HepG2 (cell line): ENCODE results near the gene CAPRIN1. TPM values are rescaled to one million over a fixed set of nuclear protein-coding genes. Genes with fewer than 3 reads are reported as not detected.

Source experiments
- ATAC-seq: fragments of 200-7000 bp; cut with Tn5 transposase; 3 replicates; pipeline ENCODE4 v1.9.1; 2020; ENCODE audit warnings: mild to moderate bottlenecking, moderate library complexity
- BruUV-seq: library from RNA; stranded (reverse); fragments of 400-500 nt; replicated peaks from 2 replicates; lab custom pipeline; 2021; lab: Mats Ljungman, UMichigan
- CTCF ChIA-PET: fragments of 300-600 bp; formaldehyde crosslinking; extraction: SDS; loops from one replicate; lab custom pipeline; 2021; ENCODE audit warnings: low total read pairs, inconsistent platforms, low intra/inter-chr PET ratio; lab: Yijun Ruan, JAX
- POLR2A ChIA-PET: fragments of 350-600 bp; sonication (Branson Sonifier 250); formaldehyde crosslinking; loops from one replicate; lab custom pipeline; 2020; ENCODE audit warnings: antibody characterized with exemption, inconsistent platforms; lab: Yijun Ruan, JAX
- DNase-seq: peaks from one replicate; pipeline ENCODE4 v3.0.0-alpha.2; 2015; ENCODE audit warnings: low spot score
- FAIRE-seq: peaks from 3 replicates; lab custom pipeline; 2011; peaks lifted over from hg19 to GRCh38; lab: Jason Lieb, UNC
- H2AFZ ChIP-seq: one replicate; pipeline ENCODE4 v1.6.1; 2011; ENCODE audit warnings: low read length, inconsistent platforms
- H3K27ac ChIP-seq: fragments of 300-600 bp; 3 replicates; pipeline ENCODE4 v1.8.0; 2011; ENCODE audit warnings: mixed run types, mild to moderate bottlenecking, mixed read lengths, low read length, inconsistent platforms; ENCODE audit not compliant: insufficient read depth; ENCODE audit errors: extremely low read length
- H3K27me3 ChIP-seq, 2 experiments: fragments of 200-600 bp in 1 of 2; 2 replicates in 1 of 2; 3 replicates in 1 of 2; pipeline versions ENCODE4 v1.6.0 to v1.8.0; 2011; ENCODE audit warnings: low read length in 2 of 2, mild to moderate bottlenecking in 2 of 2, moderate library complexity in 2 of 2, inconsistent platforms in 1 of 2; ENCODE audit not compliant: insufficient read depth in 2 of 2, control insufficient read depth in 1 of 2
- H3K36me3 ChIP-seq, 2 experiments: fragments of 200-600 bp in 1 of 2; replicated peaks in 1 of 2; 2 replicates in 1 of 2; 3 replicates in 1 of 2; pipeline versions ENCODE4 v1.5.1 to v1.8.0; 2011; ENCODE audit warnings: low read length in 2 of 2, inconsistent platforms in 1 of 2; ENCODE audit not compliant: insufficient read depth in 2 of 2, control insufficient read depth in 1 of 2
- H3K4me1 ChIP-seq: 2 replicates; pipeline ENCODE4 v1.5.1; 2012; ENCODE audit warnings: low read length, inconsistent platforms; ENCODE audit not compliant: insufficient read depth
- H3K4me2 ChIP-seq: 2 replicates; pipeline ENCODE4 v1.6.0; 2011; ENCODE audit warnings: low read depth, low read length, inconsistent platforms
- H3K4me3 ChIP-seq, 3 experiments: fragments of 200-600 bp in 1 of 3; sonication (generic), shearing (Covaris generic) in 1 of 3; replicated peaks in 1 of 3; 2 replicates each; pipeline ENCODE4 v1.5.1; 2011 to 2016; ENCODE audit warnings: low read length in 3 of 3, inconsistent platforms in 2 of 3, low read depth in 2 of 3, mild to moderate bottlenecking in 2 of 3, control low read depth in 1 of 3, mixed read lengths in 1 of 3; ENCODE audit not compliant: insufficient read depth in 1 of 3
- H3K79me2 ChIP-seq: one replicate; pipeline ENCODE4 v1.6.1; 2011; ENCODE audit warnings: low read length, inconsistent platforms; ENCODE audit not compliant: insufficient read depth
- H3K9ac ChIP-seq: 2 replicates; pipeline ENCODE4 v1.6.0; 2011; ENCODE audit warnings: mild to moderate bottlenecking, low read depth, low read length, inconsistent platforms; ENCODE audit not compliant: insufficient read depth
- H3K9me3 ChIP-seq: 2 replicates; pipeline ENCODE4 v1.5.1; 2012; ENCODE audit warnings: mild to moderate bottlenecking, low read length
- H4K20me1 ChIP-seq: 2 replicates; pipeline ENCODE4 v1.6.0; 2011; ENCODE audit warnings: inconsistent platforms, mild to moderate bottlenecking, low read length, moderate library complexity; ENCODE audit not compliant: insufficient read depth
- ARNTL ChIP-seq: sonication (generic); formaldehyde crosslinking; IDR thresholded peaks from 2 replicates; pipeline ENCODE4 v1.4.0; 2020; ENCODE audit warnings: mild to moderate bottlenecking, missing genetic modification reagents
- CBX2 ChIP-seq, 2 experiments: fragments of 200-600 bp in 1 of 2; sonication (generic); formaldehyde crosslinking in 1 of 2; IDR thresholded peaks; 2 replicates each; pipeline versions ENCODE4 v1.7.0 to v1.8.1; 2018 to 2022; ENCODE audit warnings: low read depth in 2 of 2, low read length in 1 of 2, mild to moderate bottlenecking in 1 of 2, missing genetic modification reagents in 1 of 2
- KLF13 ChIP-seq: sonication (generic); formaldehyde crosslinking; IDR thresholded peaks from 2 replicates; pipeline ENCODE4 v1.4.0; 2020; ENCODE audit warnings: mild to moderate bottlenecking, missing genetic modification reagents
- KMT2B ChIP-seq: IDR thresholded peaks from 2 replicates; pipeline ENCODE4 v1.6.1; 2016; ENCODE audit warnings: missing genetic modification reagents, missing compliant biosample characterization
- MAFG ChIP-seq: sonication (generic); formaldehyde crosslinking; IDR thresholded peaks from 2 replicates; pipeline ENCODE4 v1.5.1; 2020; ENCODE audit warnings: mild to moderate bottlenecking, missing genetic modification reagents
- MAZ ChIP-seq, 2 experiments: sonication (generic) in 1 of 2; formaldehyde crosslinking in 1 of 2; IDR thresholded peaks; 2 replicates each; pipeline versions ENCODE4 v1.5.0 to v1.6.1; 2012 to 2020; ENCODE audit warnings: low read depth in 2 of 2, mild to moderate bottlenecking in 2 of 2, borderline replicate concordance in 1 of 2, improper control_type of control experiment in 1 of 2, low read length in 1 of 2, missing genetic modification reagents in 1 of 2, moderate library complexity in 1 of 2
- MTF2 ChIP-seq: sonication (generic); formaldehyde crosslinking; IDR thresholded peaks from 2 replicates; pipeline ENCODE4 v1.5.0; 2020; ENCODE audit warnings: missing genetic modification reagents, borderline replicate concordance
- THAP11 ChIP-seq: IDR thresholded peaks from 2 replicates; pipeline ENCODE4 v1.6.1; 2016; ENCODE audit warnings: missing biosample characterization, missing genetic modification reagents
- ZKSCAN5 ChIP-seq: sonication (generic); formaldehyde crosslinking; IDR thresholded peaks from 2 replicates; pipeline ENCODE4 v1.5.1; 2020; ENCODE audit warnings: mild to moderate bottlenecking, missing genetic modification reagents
- ZKSCAN8 ChIP-seq: IDR thresholded peaks from 2 replicates; pipeline ENCODE4 v1.6.1; 2016; ENCODE audit warnings: borderline replicate concordance, missing genetic modification reagents, missing compliant biosample characterization
- ZNF275 ChIP-seq: sonication (generic); formaldehyde crosslinking; IDR thresholded peaks from 2 replicates; pipeline ENCODE4 v1.8.0; 2022; ENCODE audit warnings: missing genetic modification reagents, mild to moderate bottlenecking, inconsistent platforms, borderline replicate concordance
- ZNF552 ChIP-seq: sonication (generic); formaldehyde crosslinking; IDR thresholded peaks from 2 replicates; pipeline ENCODE4 v1.9.0; 2022; ENCODE audit warnings: missing genetic modification reagents, mild to moderate bottlenecking, borderline replicate concordance
- ZNF615 ChIP-seq: sonication (generic); formaldehyde crosslinking; IDR thresholded peaks from 2 replicates; pipeline ENCODE4 v1.5.0; 2020; ENCODE audit warnings: mild to moderate bottlenecking, missing genetic modification reagents, borderline replicate concordance
- ZNF75D ChIP-seq: sonication (generic); formaldehyde crosslinking; IDR thresholded peaks from 2 replicates; pipeline ENCODE4 v1.8.1; 2023; ENCODE audit warnings: missing genetic modification reagents, mild to moderate bottlenecking, borderline replicate concordance
- WGBS: methylation state at CpG from one replicate; pipeline ENCODE4 v1.1.6; 2017; ENCODE audit warnings: low lambda C conversion rate; 5-methylcytosine and 5-hydroxymethylcytosine counted together
- in situ Hi-C: cut with HindIII; loops from 2 replicates; pipeline ENCODE4 v1.10.0; 2017; ENCODE audit warnings: low pct_unique_long_range_greater_than_20kb; ENCODE audit not compliant: extremely low pct_ligation_motif_present
- intact Hi-C: fragments of 100-400 bp; cut with micrococcal nuclease; formaldehyde crosslinking; loops from one replicate; pipeline ENCODE4 v1.10.0; 2022; ENCODE audit not compliant: unreplicated experiment
- polyA plus RNA-seq, 8 experiments: library from polyadenylated mRNA; depleted of rRNA in 3 of 8; stranded (reverse) in 7 of 8; unstranded in 1 of 8; fragments of >200 nt; fragmentation: Illumina TruSeq in 4 of 8; extraction: Trizol in 4 of 8; gene quantifications; 2 replicates each; pipeline versions ENCODE4 v1.2.1 to v1.2.3, GENCODE V29; 2011 to 2016; ENCODE audit warnings: low read depth in 4 of 8, missing spikeins in 1 of 8, mixed read lengths in 1 of 8; ENCODE audit not compliant: insufficient read depth in 1 of 8
- total RNA-seq, 5 experiments: library from RNA; depleted of rRNA; stranded (reverse); fragments of >200 nt; fragmentation: Illumina TruSeq; extraction: Trizol; gene quantifications; 2 replicates each; pipeline ENCODE4 v1.2.3, GENCODE V29; 2016; ENCODE audit warnings: low read depth in 1 of 5
- TF ChIP-seq, protein P1 (sequence below): sonication (generic); formaldehyde crosslinking; IDR thresholded peaks from one replicate; pipeline ENCODE4 v1.5.1; 2020; ENCODE audit warnings: mild to moderate bottlenecking, missing genetic modification reagents; ENCODE audit errors: not compliant biosample characterization

Gene CAPRIN1
- total and polyA plus RNA-seq, 2 of the 13 experiments (the other 11 are each of a cell fraction or from before 2014, with no cell fraction given): 114 to 162 TPM

DNA sequence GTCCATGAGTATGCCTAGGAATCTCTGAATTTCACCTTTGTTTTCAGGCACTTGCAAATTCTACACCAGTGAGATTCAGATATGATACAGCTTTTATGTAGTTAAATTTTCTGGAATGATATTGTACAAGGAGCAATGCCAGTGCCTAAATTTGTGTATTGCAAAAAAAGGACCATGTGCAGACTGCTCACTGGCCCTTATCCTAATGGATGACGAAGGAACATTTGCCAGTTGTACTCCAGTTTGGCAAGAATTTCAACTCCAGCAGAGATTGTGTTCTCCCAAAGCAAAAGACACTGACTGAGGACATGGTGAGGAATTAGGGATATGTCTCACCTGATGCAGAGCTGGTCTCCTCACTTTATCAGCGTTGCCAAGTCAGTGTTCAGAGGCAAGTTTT lies 62.5 kb downstream of the CAPRIN1 start:
- no peak for DNase-seq
- Histone ChIP-seq H3K79me2 (peaks cover 6% of the 10 kb centered on the region), H3K9me3 (no peaks in the 10 kb centered on the region), H3K27ac (no peak overlapping the region), H3K4me1 (no peaks in the 10 kb centered on the region), H2AFZ (no peak overlapping the region), H3K9ac (no peak overlapping the region), H3K4me3 (no peak overlapping the region), H3K36me3 (peaks cover 39 to 94% of the 10 kb centered on the region in 2 experiments), H3K27me3 (no peaks in the 10 kb centered on the region), H3K4me2 (no peak overlapping the region), H4K20me1 (no peaks in the 10 kb centered on the region)
- no peak for FAIRE-seq
- BruUV-seq: no TSS peak
- 100% methylated on average over 2 of the region's 2 CpGs for WGBS
- intact Hi-C loops: no loop called here
- POLR2A ChIA-PET: interaction anchor here (2.0 kb wide), 1 partner anchor 9 kb away, joined by 8 read pairs; the partner anchor contains the start of gene NAT10
- TF ChIP-seq CBX2 (IDR thresholded peaks at IDR 0.05; ENCODE audit: low read depth, low read length) (no peak), CBX2 (CRISPR knock-in tag; IDR thresholded peaks at IDR 0.05; ENCODE audit: low read depth) (no peak), ZKSCAN5 (CRISPR knock-in tag) (no peak), THAP11 (no peak), ZNF75D (CRISPR knock-in tag) (no peak), ZNF275 (CRISPR knock-in tag) (no peak), MTF2 (CRISPR knock-in tag) (no peak), KLF13 (CRISPR knock-in tag) (no peak), ARNTL (CRISPR knock-in tag) (no peak), ZKSCAN8 (no peak), KMT2B (CRISPR knock-in tag) (no peak), ZNF615 (CRISPR knock-in tag) (no peak), MAFG (CRISPR knock-in tag) (no peak), MAZ (IDR thresholded peaks at IDR 0.05; ENCODE audit: borderline replicate concordance, low read depth, low read length) (no peak), MAZ (CRISPR knock-in tag; IDR thresholded peaks at IDR 0.05; ENCODE audit: low read depth) (no peak), ZNF552 (no peak)
- TF ChIP-seq, protein P1, sequence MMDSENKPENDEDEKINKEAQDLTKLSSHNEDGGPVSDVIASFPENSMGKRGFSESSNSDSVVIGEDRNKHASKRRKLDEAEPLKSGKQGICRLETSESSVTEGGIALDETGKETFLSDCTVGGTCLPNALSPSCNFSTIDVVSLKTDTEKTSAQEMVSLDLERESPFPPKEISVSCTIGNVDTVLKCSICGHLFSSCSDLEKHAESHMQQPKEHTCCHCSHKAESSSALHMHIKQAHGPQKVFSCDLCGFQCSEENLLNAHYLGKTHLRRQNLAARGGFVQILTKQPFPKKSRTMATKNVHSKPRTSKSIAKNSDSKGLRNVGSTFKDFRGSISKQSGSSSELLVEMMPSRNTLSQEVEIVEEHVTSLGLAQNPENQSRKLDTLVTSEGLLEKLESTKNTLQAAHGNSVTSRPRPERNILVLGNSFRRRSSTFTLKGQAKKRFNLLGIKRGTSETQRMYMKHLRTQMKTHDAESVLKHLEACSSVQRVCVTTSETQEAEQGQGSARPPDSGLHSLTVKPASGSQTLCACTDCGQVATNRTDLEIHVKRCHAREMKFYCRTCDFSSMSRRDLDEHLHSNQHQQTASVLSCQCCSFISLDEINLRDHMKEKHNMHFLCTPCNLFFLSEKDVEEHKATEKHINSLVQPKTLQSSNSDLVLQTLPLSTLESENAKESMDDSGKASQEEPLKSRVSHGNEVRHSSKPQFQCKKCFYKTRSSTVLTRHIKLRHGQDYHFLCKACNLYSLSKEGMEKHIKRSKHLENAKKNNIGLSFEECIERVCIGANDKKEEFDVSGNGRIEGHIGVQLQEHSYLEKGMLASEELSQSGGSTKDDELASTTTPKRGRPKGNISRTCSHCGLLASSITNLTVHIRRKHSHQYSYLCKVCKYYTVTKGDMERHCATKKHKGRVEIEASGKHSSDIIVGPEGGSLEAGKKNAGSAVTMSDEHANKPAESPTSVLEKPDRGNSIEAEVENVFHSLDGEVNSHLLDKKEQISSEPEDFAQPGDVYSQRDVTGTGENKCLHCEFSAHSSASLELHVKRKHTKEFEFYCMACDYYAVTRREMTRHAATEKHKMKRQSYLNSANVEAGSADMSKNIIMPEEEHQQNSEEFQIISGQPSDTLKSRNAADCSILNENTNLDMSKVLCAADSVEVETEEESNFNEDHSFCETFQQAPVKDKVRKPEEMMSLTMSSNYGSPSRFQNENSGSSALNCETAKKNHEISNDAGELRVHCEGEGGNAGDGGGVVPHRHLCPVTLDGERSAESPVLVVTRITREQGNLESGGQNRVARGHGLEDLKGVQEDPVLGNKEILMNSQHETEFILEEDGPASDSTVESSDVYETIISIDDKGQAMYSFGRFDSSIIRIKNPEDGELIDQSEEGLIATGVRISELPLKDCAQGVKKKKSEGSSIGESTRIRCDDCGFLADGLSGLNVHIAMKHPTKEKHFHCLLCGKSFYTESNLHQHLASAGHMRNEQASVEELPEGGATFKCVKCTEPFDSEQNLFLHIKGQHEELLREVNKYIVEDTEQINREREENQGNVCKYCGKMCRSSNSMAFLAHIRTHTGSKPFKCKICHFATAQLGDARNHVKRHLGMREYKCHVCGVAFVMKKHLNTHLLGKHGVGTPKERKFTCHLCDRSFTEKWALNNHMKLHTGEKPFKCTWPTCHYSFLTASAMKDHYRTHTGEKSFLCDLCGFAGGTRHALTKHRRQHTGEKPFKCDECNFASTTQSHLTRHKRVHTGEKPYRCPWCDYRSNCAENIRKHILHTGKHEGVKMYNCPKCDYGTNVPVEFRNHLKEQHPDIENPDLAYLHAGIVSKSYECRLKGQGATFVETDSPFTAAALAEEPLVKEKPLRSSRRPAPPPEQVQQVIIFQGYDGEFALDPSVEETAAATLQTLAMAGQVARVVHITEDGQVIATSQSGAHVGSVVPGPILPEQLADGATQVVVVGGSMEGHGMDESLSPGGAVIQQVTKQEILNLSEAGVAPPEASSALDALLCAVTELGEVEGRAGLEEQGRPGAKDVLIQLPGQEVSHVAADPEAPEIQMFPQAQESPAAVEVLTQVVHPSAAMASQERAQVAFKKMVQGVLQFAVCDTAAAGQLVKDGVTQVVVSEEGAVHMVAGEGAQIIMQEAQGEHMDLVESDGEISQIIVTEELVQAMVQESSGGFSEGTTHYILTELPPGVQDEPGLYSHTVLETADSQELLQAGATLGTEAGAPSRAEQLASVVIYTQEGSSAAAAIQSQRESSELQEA (CRISPR knock-in tag): no peak
- CTCF ChIA-PET: no interaction called here
- in situ Hi-C loops: no loop called here
- ATAC-seq: no peak
